Upper lobe of left lung (tissue), 6 donors: ENCODE data around the gene CHCHD3. TPM values are rescaled to one million over a fixed set of nuclear protein-coding genes. Genes with fewer than 3 reads are reported as not detected.

ENCODE experiments used
- ATAC-seq, 2 donors: fragments of 200-7000 bp; cut with Tn5 transposase; one replicate each; pipeline ENCODE4 v1.9.1; 2022; ENCODE audit warnings: mild to moderate bottlenecking in 2 of 2, moderate library complexity in 2 of 2; ENCODE audit not compliant: low FRiP score in 2 of 2
- DNase-seq, 2 donors: peaks; one replicate each; pipeline ENCODE4 v3.0.0-alpha.2; 2019 to 2020
- H3K27ac ChIP-seq, 4 donors: fragments of 200-600 bp; sonication (generic); one replicate each; pipeline ENCODE4 v1.5.1; 2016 to 2019
- H3K27me3 ChIP-seq, 4 donors: fragments of 200-600 bp; sonication (generic); one replicate each; pipeline ENCODE4 v1.5.1; 2017 to 2019
- H3K36me3 ChIP-seq, 4 donors: fragments of 200-600 bp; sonication (generic); one replicate each; pipeline ENCODE4 v1.5.1; 2016 to 2019
- H3K4me1 ChIP-seq, 4 donors: fragments of 200-600 bp; sonication (generic); one replicate each; pipeline ENCODE4 v1.5.1; 2018 to 2019
- H3K4me3 ChIP-seq, 4 donors: fragments of 200-600 bp; sonication (generic); one replicate each; pipeline ENCODE4 v1.5.1; 2017 to 2019; ENCODE audit warnings: mild to moderate bottlenecking in 2 of 4, moderate library complexity in 1 of 4
- H3K9me3 ChIP-seq, 4 donors: fragments of 200-600 bp; sonication (generic); one replicate each; pipeline ENCODE4 v1.5.1; 2018 to 2019
- CTCF ChIP-seq, 6 experiments: fragments of 450-650 bp in 4 of 6; fragments of 200-600 bp in 2 of 6; sonication (generic) in 2 of 6; IDR thresholded peaks; one replicate each; pipeline ENCODE4 v1.5.1; 2016 to 2019; ENCODE audit warnings: antibody characterized with exemption in 6 of 6
- EP300 ChIP-seq, 4 donors: sonication (generic); formaldehyde crosslinking; IDR thresholded peaks; one replicate each; pipeline ENCODE4 v1.5.1; 2017; ENCODE audit warnings: antibody characterized with exemption in 4 of 4, control low read depth in 2 of 4
- POLR2A ChIP-seq, 4 donors: fragments of 450-650 bp; IDR thresholded peaks; one replicate each; pipeline ENCODE4 v1.5.1; 2016 to 2017; ENCODE audit warnings: antibody characterized with exemption in 4 of 4, mild to moderate bottlenecking in 2 of 4
- POLR2AphosphoS5 ChIP-seq, 2 donors: sonication (generic); formaldehyde crosslinking; IDR thresholded peaks; one replicate each; pipeline ENCODE4 v1.5.1; 2017; ENCODE audit warnings: antibody characterized with exemption in 2 of 2
- WGBS, 2 donors: methylation state at CpG; one replicate each; pipeline ENCODE4 v1.1.5; 2017 to 2018; 5-methylcytosine and 5-hydroxymethylcytosine counted together
- total RNA-seq, 6 donors: library from RNA; depleted of rRNA in 4 of 6; stranded (reverse); fragments of >200 nt in 4 of 6; gene quantifications; one replicate each; pipeline versions ENCODE4 v1.1.0 to v1.2.1, GENCODE V29; 2016 to 2021
- donor health status: DM: no; HTN: no; CAD: no; lungs with moderate emphysema.
- donor health status: DM: no; HTN: yes; CAD: no; lungs with severe emphysema.

Gene CHCHD3
- total RNA-seq, 6 donors from 2014 or later: 42.6 to 54.5 (median 48.6) TPM

GRCh38 chr7:132942701-132943100, 139.2 kb downstream of the CHCHD3 start:
- TF ChIP-seq CTCF (IDR thresholded peaks at IDR 0.05) (no peak), EP300 (IDR thresholded peaks at IDR 0.05) (no peak), POLR2A (IDR thresholded peaks at IDR 0.05) (no peak)
- no peak for ATAC-seq
- Histone ChIP-seq H3K36me3 (no peaks in the 10 kb centered on the region), H3K27me3 (no peaks in the 10 kb centered on the region), H3K4me3 (no peak overlapping the region), H3K4me1 (no peaks in the 10 kb centered on the region), H3K9me3 (no peaks in the 10 kb centered on the region), H3K27ac (no peak overlapping the region)
- WGBS, 2 donors: 89 to 95% methylated on average over 1 of the region's 1 CpG
- no peak for DNase-seq

GRCh38 chr7:132941905-132942304, 140.0 kb downstream of the CHCHD3 start:
- DNase-seq (no peak), ATAC-seq (no peak)
- Histone ChIP-seq H3K27me3 (no peaks in the 10 kb centered on the region), H3K9me3 (no peaks in the 10 kb centered on the region), H3K36me3 (no peaks in the 10 kb centered on the region), H3K27ac (no peak overlapping the region), H3K4me1 (no peaks in the 10 kb centered on the region), H3K4me3 (no peak overlapping the region)
- TF ChIP-seq POLR2A (IDR thresholded peaks at IDR 0.05): no peak
- no peak for TF ChIP-seq EP300 (IDR thresholded peaks at IDR 0.05)
- TF ChIP-seq POLR2AphosphoS5 (IDR thresholded peaks at IDR 0.05): no peak
- TF ChIP-seq CTCF (IDR thresholded peaks at IDR 0.05): no peak
- WGBS, 2 donors: 93 to 96% methylated on average over 4 of the region's 4 CpGs

- ATAC-seq (no peak), DNase-seq (no peak)
- no peaks in the 10 kb centered on the region for H3K9me3 ChIP-seq
- 76 to 87% methylated on average over 4 of the region's 4 CpGs for WGBS, 2 donors
- H3K27ac ChIP-seq: no peak overlapping the region
- no peaks in the 10 kb centered on the region for H3K36me3 ChIP-seq
- no peak overlapping the region for H3K4me3 ChIP-seq
- H3K27me3 ChIP-seq: no peaks in the 10 kb centered on the region
- H3K4me1 ChIP-seq: no peaks in the 10 kb centered on the region
- TF ChIP-seq CTCF (IDR thresholded peaks at IDR 0.05): no peak
- no peak for TF ChIP-seq POLR2A (IDR thresholded peaks at IDR 0.05)
- TF ChIP-seq POLR2AphosphoS5 (IDR thresholded peaks at IDR 0.05): no peak
- no peak for TF ChIP-seq EP300 (IDR thresholded peaks at IDR 0.05)
Measured at GRCh38 chr7:132941428-132941827, 140.5 kb downstream of the CHCHD3 start.

- no peak for TF ChIP-seq POLR2A (IDR thresholded peaks at IDR 0.05)
- no peak for TF ChIP-seq POLR2AphosphoS5 (IDR thresholded peaks at IDR 0.05)
- TF ChIP-seq CTCF (IDR thresholded peaks at IDR 0.05): no peak
- no peak for TF ChIP-seq EP300 (IDR thresholded peaks at IDR 0.05)
- ATAC-seq (no peak), DNase-seq (no peak)
- no peak overlapping the region for H3K27ac ChIP-seq
- no peaks in the 10 kb centered on the region for H3K36me3 ChIP-seq
- H3K27me3 ChIP-seq: no peaks in the 10 kb centered on the region
- peaks cover 0 to 6% (median 2%) of the 10 kb centered on the region in 4 donors for H3K9me3 ChIP-seq
- H3K4me3 ChIP-seq: no peak overlapping the region
- H3K4me1 ChIP-seq: no peaks in the 10 kb centered on the region
Measured at GRCh38 chr7:132940084-132940483, 141.8 kb downstream of the CHCHD3 start.

GRCh38 chr7:132939495-132939894, 142.4 kb downstream of the CHCHD3 start:
- Histone ChIP-seq H3K4me1 (no peaks in the 10 kb centered on the region), H3K9me3 (peaks cover 0 to 6% (median 2%) of the 10 kb centered on the region in 4 donors), H3K36me3 (no peaks in the 10 kb centered on the region), H3K27ac (no peak overlapping the region), H3K27me3 (no peaks in the 10 kb centered on the region), H3K4me3 (no peak overlapping the region)
- no peak for ATAC-seq
- 57 to 70% methylated on average over 4 of the region's 4 CpGs for WGBS, 2 donors
- no peak for DNase-seq
- TF ChIP-seq EP300 (IDR thresholded peaks at IDR 0.05) (no peak), POLR2AphosphoS5 (IDR thresholded peaks at IDR 0.05) (no peak), CTCF (IDR thresholded peaks at IDR 0.05) (no peak), POLR2A (IDR thresholded peaks at IDR 0.05) (no peak)
